Prostate gland (tissue), 2 donors: ENCODE results near the gene TBL1X.

Source experiments
- POLR2A ChIP-seq: fragments of 450-650 bp; IDR thresholded peaks from one replicate; pipeline ENCODE4 v1.6.1; 2016; ENCODE audit warnings: antibody characterized with exemption, mild to moderate bottlenecking
- POLR2AphosphoS5 ChIP-seq: sonication (generic); formaldehyde crosslinking; IDR thresholded peaks from one replicate; pipeline ENCODE4 v1.6.1; 2017; ENCODE audit warnings: antibody characterized with exemption
- TF ChIP-seq, protein P1 (sequence below), 4 experiments: fragments of 200-600 bp in 2 of 4; fragments of 450-650 bp in 2 of 4; sonication (generic) in 2 of 4; IDR thresholded peaks; 1 replicate in 3 of 4; 2 replicates in 1 of 4; pipeline ENCODE4 v1.5.1; 2016 to 2019; ENCODE audit warnings: antibody characterized with exemption in 4 of 4, mild to moderate bottlenecking in 2 of 4, moderate library complexity in 2 of 4

DNA sequence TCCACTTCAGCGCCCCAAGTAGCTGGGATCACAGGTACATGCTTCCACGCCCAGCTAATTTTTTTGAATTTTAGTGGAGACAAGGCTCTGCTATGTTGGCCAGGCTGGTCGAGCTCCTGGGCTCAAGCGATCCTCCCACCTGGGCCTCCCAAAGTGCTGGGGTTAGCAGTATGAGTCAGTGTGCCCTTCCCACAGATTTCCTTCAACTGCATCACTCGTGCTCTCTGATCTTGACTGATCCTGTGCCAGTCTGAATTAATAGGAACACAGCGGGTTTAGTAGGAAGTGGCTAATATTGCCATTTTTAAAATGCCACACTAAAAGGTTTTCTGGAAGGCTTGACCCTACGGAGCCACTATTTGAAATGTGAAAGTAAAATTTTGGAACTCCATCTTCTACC, 317.1 kb downstream of the TBL1X start:
- TF ChIP-seq, protein P1, sequence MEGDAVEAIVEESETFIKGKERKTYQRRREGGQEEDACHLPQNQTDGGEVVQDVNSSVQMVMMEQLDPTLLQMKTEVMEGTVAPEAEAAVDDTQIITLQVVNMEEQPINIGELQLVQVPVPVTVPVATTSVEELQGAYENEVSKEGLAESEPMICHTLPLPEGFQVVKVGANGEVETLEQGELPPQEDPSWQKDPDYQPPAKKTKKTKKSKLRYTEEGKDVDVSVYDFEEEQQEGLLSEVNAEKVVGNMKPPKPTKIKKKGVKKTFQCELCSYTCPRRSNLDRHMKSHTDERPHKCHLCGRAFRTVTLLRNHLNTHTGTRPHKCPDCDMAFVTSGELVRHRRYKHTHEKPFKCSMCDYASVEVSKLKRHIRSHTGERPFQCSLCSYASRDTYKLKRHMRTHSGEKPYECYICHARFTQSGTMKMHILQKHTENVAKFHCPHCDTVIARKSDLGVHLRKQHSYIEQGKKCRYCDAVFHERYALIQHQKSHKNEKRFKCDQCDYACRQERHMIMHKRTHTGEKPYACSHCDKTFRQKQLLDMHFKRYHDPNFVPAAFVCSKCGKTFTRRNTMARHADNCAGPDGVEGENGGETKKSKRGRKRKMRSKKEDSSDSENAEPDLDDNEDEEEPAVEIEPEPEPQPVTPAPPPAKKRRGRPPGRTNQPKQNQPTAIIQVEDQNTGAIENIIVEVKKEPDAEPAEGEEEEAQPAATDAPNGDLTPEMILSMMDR (IDR thresholded peaks at IDR 0.05), result no peak
- TF ChIP-seq POLR2AphosphoS5, result no peak
- TF ChIP-seq POLR2A, result no peak
